ENCODE data around the gene PLCB2.
A peak's percentile ranks its signal among the peaks of the same experiment; 100 is the strongest.

Gene PLCB2

DNA sequence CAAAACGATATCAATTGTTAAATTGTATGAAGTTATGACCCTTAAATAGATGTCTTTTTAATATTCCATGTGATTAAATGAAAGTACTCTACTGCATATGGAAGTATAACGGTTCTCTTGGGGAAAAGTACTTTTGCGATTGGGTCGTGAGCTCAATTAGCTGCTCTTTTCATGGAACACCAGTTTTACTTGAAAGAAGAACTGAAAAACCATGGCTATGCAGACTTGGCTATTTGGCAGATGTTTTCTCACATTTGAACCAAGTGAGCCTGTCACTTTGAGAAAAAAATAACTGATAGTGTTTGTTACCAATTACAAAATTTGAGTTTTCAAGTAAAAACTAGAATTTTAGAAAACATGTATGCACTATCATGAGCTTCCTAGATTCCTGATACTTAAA lies 9.8 kb upstream of the PLCB2 start:
- ChIA-PET POLR2A (interaction anchor here (1.1 kb wide), 1 partner anchor 27 kb away, joined by 3 read pairs; no protein-coding TSS in a partner anchor), CTCF (interaction anchor here (1.2 to 16.0 kb wide), 2 partner anchors 21 to 42 kb away, joined by 6 to 248 read pairs; no protein-coding TSS in a partner anchor)
- H3K9me3 ChIP-seq (ENCODE audit: control insufficient read depth, insufficient read depth, low read depth, low read length) = no peaks in the 10 kb centered on the region
- H3K4me1 ChIP-seq (ENCODE audit: control insufficient read depth, insufficient read depth, low read length) = peaks cover 8% of the 10 kb centered on the region; the same call in 1 of the 2 replicates
- no peaks in the 10 kb centered on the region for H3K36me3 ChIP-seq (ENCODE audit: control insufficient read depth in 2 of 2, insufficient read depth in 1 of 2, low read length in 2 of 2)
- TF ChIP-seq, protein P1, sequence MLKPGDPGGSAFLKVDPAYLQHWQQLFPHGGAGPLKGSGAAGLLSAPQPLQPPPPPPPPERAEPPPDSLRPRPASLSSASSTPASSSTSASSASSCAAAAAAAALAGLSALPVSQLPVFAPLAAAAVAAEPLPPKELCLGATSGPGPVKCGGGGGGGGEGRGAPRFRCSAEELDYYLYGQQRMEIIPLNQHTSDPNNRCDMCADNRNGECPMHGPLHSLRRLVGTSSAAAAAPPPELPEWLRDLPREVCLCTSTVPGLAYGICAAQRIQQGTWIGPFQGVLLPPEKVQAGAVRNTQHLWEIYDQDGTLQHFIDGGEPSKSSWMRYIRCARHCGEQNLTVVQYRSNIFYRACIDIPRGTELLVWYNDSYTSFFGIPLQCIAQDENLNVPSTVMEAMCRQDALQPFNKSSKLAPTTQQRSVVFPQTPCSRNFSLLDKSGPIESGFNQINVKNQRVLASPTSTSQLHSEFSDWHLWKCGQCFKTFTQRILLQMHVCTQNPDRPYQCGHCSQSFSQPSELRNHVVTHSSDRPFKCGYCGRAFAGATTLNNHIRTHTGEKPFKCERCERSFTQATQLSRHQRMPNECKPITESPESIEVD (tag by site-specific recombination; IDR thresholded peaks at IDR 0.05) = peak; percentile 24; the same call in 1 of the 2 replicates
- TF ChIP-seq, protein P2, sequence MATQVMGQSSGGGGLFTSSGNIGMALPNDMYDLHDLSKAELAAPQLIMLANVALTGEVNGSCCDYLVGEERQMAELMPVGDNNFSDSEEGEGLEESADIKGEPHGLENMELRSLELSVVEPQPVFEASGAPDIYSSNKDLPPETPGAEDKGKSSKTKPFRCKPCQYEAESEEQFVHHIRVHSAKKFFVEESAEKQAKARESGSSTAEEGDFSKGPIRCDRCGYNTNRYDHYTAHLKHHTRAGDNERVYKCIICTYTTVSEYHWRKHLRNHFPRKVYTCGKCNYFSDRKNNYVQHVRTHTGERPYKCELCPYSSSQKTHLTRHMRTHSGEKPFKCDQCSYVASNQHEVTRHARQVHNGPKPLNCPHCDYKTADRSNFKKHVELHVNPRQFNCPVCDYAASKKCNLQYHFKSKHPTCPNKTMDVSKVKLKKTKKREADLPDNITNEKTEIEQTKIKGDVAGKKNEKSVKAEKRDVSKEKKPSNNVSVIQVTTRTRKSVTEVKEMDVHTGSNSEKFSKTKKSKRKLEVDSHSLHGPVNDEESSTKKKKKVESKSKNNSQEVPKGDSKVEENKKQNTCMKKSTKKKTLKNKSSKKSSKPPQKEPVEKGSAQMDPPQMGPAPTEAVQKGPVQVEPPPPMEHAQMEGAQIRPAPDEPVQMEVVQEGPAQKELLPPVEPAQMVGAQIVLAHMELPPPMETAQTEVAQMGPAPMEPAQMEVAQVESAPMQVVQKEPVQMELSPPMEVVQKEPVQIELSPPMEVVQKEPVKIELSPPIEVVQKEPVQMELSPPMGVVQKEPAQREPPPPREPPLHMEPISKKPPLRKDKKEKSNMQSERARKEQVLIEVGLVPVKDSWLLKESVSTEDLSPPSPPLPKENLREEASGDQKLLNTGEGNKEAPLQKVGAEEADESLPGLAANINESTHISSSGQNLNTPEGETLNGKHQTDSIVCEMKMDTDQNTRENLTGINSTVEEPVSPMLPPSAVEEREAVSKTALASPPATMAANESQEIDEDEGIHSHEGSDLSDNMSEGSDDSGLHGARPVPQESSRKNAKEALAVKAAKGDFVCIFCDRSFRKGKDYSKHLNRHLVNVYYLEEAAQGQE (tag by site-specific recombination; IDR thresholded peaks at IDR 0.05) = no peak
- H3K27ac ChIP-seq (ENCODE audit: extremely low read depth, low read depth, low read length) = no peak overlapping the region
- no peak overlapping the region for H3K4me3 ChIP-seq (ENCODE audit: low read depth, low read length)

DNA sequence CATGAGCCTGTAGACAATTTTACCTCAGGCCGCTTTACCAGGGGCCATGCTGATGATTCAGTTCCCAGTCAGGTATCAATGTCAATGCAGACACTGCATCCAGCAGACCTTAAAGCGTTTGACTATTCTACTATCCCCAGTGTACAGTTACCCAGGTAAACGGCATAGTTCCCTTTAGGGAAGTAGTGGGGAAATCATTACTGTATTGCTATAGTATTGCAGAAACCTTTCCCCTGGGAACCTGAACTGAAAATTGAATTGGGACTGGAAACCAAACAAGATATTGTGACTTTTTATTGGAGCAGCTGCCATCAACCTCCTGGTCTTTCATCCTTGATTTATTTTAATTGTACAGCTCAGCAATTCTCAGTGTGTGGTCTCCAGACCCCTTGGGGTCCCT lies 9.2 kb upstream of the PLCB2 start:
- H3K9me3 ChIP-seq (ENCODE audit: control insufficient read depth, insufficient read depth, low read depth, low read length) = no peaks in the 10 kb centered on the region
- ChIA-PET POLR2A (no interaction called here), CTCF (interaction anchor here (0.6 to 16.0 kb wide), 5 partner anchors 21 to 121 kb away, joined by 3 to 248 read pairs (median 3); no protein-coding TSS in a partner anchor)
- peaks cover 4% of the 10 kb centered on the region; the same call in 1 of the 2 replicates for H3K4me1 ChIP-seq (ENCODE audit: control insufficient read depth, insufficient read depth, low read length)
- H3K36me3 ChIP-seq (ENCODE audit: control insufficient read depth in 2 of 2, insufficient read depth in 1 of 2, low read length in 2 of 2) = no peaks in the 10 kb centered on the region
- H3K4me3 ChIP-seq (ENCODE audit: low read depth, low read length) = no peak overlapping the region
- TF ChIP-seq ZIC2 (tag by site-specific recombination; IDR thresholded peaks at IDR 0.05) (peak; percentile 30; the same call in 1 of the 2 replicates), GLIS1 (tag by site-specific recombination; IDR thresholded peaks at IDR 0.05) (peak; percentile 82), ZNF341 (tag by site-specific recombination; IDR thresholded peaks at IDR 0.05; ENCODE audit: low read depth) (no peak), ZNF146 (tag by site-specific recombination; IDR thresholded peaks at IDR 0.05) (no peak)
- no peak overlapping the region for H3K27ac ChIP-seq (ENCODE audit: extremely low read depth, low read depth, low read length)

DNA sequence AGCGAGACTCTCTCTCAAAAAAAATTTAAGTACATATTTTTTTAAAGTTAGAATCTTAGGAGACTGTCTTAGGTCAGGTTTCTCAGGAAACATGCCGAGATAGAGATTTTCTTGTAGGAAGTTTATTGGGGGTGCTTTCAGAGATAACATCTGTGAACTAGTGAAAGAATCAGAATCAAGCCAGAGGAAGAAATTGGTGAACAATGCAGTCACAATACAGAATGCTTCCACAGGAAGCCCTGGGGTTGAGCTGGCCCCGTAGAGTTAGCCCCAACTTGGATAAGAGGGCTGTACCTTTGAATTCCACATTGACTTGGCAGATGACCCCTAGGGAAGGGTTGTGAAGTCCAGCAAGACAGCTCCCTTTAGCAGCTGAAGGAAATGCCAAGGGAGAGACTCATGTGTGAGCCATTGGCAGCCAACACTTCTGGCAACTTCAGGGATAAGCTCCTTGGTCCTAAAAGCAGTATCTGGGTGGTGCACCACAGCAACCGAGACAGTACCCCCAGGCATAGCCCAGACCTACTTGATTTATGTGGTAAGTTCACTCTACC lies 7.1 kb upstream of the PLCB2 start:
- H3K4me1 ChIP-seq (ENCODE audit: control insufficient read depth, insufficient read depth, low read length) = no peaks in the 10 kb centered on the region; the same call in 1 of the 2 replicates
- ChIA-PET CTCF (interaction anchor here (0.7 to 16.0 kb wide), 6 partner anchors 23 to 268 kb away, joined by 3 to 248 read pairs (median 4); no protein-coding TSS in a partner anchor), POLR2A (no interaction called here)
- H3K27ac ChIP-seq (ENCODE audit: extremely low read depth, low read depth, low read length) = no peak overlapping the region
- no peaks in the 10 kb centered on the region for H3K36me3 ChIP-seq (ENCODE audit: control insufficient read depth in 2 of 2, insufficient read depth in 1 of 2, low read length in 2 of 2)
- no peak overlapping the region for H3K4me3 ChIP-seq (ENCODE audit: low read depth, low read length)
- no peak for TF ChIP-seq ZNF426 (tag by site-specific recombination; IDR thresholded peaks at IDR 0.05)
- 0 out of 2 replicates have a peak, but pooled peaks have one; percentile 19 for TF ChIP-seq ZBTB48 (tag by site-specific recombination; IDR thresholded peaks at IDR 0.05)
- H3K9me3 ChIP-seq (ENCODE audit: control insufficient read depth, insufficient read depth, low read depth, low read length) = no peaks in the 10 kb centered on the region

DNA sequence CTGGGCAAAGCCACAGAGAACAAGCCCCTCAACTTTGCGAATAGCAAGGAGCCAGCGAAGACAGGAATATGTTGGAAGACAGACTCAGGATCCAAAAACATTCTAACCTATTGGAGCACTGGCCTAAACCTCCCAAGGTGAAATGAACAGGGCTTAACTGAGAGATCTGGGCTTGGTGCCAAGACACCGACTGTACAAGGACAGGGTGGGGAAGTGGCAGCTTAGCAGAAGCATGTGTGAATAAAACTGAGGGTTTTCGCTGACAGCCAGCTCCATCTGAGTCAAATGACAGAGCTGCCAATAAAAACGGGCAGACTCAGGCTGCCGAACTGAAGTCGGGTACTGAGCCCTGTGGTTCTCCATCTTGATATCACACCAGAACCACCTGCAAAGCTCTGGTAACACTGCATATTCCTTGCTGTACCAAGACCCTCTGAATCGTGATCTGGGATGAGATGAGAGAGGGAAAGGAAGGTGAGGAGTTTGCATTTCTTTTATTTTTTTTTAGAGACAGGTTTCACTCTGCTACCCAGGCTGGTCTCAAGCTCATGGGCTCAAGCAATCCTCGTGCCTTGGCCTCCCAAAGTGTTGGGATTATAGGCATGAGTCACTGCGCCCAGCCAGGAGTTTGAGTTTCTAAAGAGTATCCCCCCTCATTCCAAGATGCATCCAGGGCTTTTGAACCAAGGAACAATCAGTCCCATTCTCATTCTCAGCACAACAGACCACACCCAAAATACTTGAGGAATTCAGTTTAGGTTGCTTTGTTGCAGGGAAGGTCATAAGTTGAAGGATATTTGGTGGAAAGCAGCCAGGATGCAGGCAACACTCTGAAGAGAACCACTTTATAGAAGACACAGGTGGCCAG lies 6.0 kb upstream of the PLCB2 start:
- ChIA-PET POLR2A (interaction anchor here (0.8 kb wide), 1 partner anchor 9 kb away, joined by 3 read pairs; the partner anchor contains the start of gene INAFM2), CTCF (interaction anchor here (0.8 to 16.0 kb wide), 8 partner anchors 9 to 268 kb away, joined by 3 to 248 read pairs (median 8); partner anchors contain the start of genes CCDC9B and INAFM2)
- no peak for TF ChIP-seq ZSCAN16 (tag by site-specific recombination; IDR thresholded peaks at IDR 0.05)
- TF ChIP-seq KLF8 (tag by site-specific recombination; IDR thresholded peaks at IDR 0.05) = no peak
- TF ChIP-seq, protein P3, sequence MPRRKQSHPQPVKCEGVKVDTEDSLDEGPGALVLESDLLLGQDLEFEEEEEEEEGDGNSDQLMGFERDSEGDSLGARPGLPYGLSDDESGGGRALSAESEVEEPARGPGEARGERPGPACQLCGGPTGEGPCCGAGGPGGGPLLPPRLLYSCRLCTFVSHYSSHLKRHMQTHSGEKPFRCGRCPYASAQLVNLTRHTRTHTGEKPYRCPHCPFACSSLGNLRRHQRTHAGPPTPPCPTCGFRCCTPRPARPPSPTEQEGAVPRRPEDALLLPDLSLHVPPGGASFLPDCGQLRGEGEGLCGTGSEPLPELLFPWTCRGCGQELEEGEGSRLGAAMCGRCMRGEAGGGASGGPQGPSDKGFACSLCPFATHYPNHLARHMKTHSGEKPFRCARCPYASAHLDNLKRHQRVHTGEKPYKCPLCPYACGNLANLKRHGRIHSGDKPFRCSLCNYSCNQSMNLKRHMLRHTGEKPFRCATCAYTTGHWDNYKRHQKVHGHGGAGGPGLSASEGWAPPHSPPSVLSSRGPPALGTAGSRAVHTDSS (tag by site-specific recombination; IDR thresholded peaks at IDR 0.05) = no peak
- TF ChIP-seq, protein P4, sequence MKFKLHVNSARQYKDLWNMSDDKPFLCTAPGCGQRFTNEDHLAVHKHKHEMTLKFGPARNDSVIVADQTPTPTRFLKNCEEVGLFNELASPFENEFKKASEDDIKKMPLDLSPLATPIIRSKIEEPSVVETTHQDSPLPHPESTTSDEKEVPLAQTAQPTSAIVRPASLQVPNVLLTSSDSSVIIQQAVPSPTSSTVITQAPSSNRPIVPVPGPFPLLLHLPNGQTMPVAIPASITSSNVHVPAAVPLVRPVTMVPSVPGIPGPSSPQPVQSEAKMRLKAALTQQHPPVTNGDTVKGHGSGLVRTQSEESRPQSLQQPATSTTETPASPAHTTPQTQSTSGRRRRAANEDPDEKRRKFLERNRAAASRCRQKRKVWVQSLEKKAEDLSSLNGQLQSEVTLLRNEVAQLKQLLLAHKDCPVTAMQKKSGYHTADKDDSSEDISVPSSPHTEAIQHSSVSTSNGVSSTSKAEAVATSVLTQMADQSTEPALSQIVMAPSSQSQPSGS (tag by site-specific recombination; IDR thresholded peaks at IDR 0.05; ENCODE audit: low read depth) = no peak
- TF ChIP-seq SP3 (tag by site-specific recombination; IDR thresholded peaks at IDR 0.05) = no peak
- peak; percentile 53 for TF ChIP-seq ZBTB17 (tag by site-specific recombination; IDR thresholded peaks at IDR 0.05)
- TF ChIP-seq ZNF335 (tag by site-specific recombination; conservative IDR thresholded peaks at IDR 0.05) = peak; percentile 20; the same call in 1 of the 2 replicates
- peak; percentile 55 for TF ChIP-seq OSR2 (tag by site-specific recombination; IDR thresholded peaks at IDR 0.05)
- TF ChIP-seq ZNF660 (tag by site-specific recombination; IDR thresholded peaks at IDR 0.05) = 0 out of 2 replicates have a peak, but pooled peaks have one; percentile 72

More for the DNA sequence above, 6.0 kb upstream of the PLCB2 start:
- Histone ChIP-seq H3K4me1 (ENCODE audit: control insufficient read depth, insufficient read depth, low read length) (no peaks in the 10 kb centered on the region; the same call in 1 of the 2 replicates), H3K36me3 (ENCODE audit: control insufficient read depth in 2 of 2, insufficient read depth in 1 of 2, low read length in 2 of 2) (no peaks in the 10 kb centered on the region), H3K4me3 (ENCODE audit: low read depth, low read length) (no peak overlapping the region), H3K27ac (ENCODE audit: extremely low read depth, low read depth, low read length) (no peak overlapping the region), H3K9me3 (ENCODE audit: control insufficient read depth, insufficient read depth, low read depth, low read length) (no peaks in the 10 kb centered on the region)
